ENCODE measurements around the gene PTPRA. TPM values are rescaled to one million over a fixed set of nuclear protein-coding genes. Genes with fewer than 3 reads are reported as not detected.

The PTPRA gene
- total RNA-seq, 1 donor from 2014 or later: 26.5 TPM

GRCh38 chr20:2914160-2914559 lies 40.9 kb downstream of the PTPRA start:
- ATAC-seq (peak; percentile 26), DNase-seq (no peak)
- intact Hi-C loops (cut with micrococcal nuclease): no loop called here

DNA sequence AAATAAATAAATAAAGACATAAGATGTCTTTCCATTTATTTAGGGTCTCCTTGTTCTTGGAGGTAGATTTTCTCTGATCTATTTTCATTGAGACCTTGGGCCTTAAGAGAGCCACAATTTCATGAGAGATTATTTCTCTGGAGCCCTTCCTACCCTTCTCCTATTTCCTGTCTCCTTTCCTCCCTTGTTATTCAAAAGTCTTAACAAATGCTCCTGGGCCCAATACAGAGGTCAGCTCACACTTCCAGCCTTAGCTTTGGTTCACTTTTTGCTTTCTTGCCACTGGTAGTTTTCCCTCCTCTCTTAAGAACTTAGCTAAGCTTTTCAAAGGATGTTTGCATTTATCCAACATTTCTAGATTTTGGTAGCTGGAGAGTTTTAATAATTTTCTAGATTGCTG lies 44.0 kb downstream of the PTPRA start:
- intact Hi-C loops (cut with micrococcal nuclease): no loop called here
- no peak for ATAC-seq

GRCh38 chr20:2918096-2919049 lies 45.1 kb downstream of the PTPRA start:
- DNase-seq (no peak), ATAC-seq (no peak)
- intact Hi-C loops (cut with micrococcal nuclease): no loop called here

More for the DNA sequence above, 44.0 kb downstream of the PTPRA start:
- DNase-seq: no peak

- ATAC-seq (no peak), DNase-seq (no peak)
- intact Hi-C loops (cut with micrococcal nuclease): no loop called here
These were observed 46.4 kb downstream of the PTPRA start for GRCh38 chr20:2919518-2920245.

- intact Hi-C loops (cut with micrococcal nuclease): no loop called here
- ATAC-seq (no peak), DNase-seq (no peak)
These were observed 47.2 kb downstream of the PTPRA start for GRCh38 chr20:2920473-2920872.

DNA sequence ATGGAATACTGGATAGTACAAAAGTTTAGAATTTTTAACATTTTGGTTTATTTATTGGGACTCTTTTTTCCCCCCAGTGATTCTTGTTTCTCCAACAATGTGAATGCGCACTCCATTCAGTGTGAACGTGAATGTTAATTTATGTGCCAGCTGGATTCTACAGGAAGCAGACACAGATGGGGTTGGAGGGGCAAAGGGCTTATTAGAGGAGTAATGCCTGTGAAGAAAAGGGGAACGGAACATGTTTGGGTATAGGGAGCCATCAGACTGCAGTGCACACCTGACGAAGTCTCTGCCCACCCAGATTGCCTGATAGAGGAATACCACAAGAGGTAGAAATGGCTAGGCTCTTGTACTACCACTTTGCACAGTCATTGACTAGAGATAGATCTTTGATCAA lies 48.2 kb downstream of the PTPRA start:
- no peak for DNase-seq
- no peak for ATAC-seq
- intact Hi-C loops (cut with micrococcal nuclease): no loop called here

DNA sequence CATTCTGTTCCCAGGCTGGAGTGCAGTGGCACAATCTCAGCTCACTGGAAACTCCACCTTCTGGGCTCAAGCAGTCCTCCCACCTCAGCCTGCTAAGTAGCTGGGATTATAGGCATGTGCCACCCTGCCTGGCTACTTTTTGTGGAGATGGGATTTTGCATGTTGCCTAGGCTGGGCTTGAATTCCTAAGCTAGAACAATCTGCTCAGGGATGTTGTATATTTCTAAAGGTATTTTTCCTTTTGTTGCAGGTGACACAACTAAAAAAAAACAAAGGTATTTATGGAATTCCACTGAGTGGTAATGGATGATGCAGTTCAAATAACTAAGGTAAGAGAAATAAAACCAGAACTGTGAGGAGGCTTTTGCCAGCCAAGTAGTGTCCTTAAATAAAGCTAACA lies 49.7 kb downstream of the PTPRA start:
- intact Hi-C loops (cut with micrococcal nuclease): no loop called here
- ATAC-seq: no peak
- DNase-seq: no peak

GRCh38 chr20:2930538-2930937 lies 57.3 kb downstream of the PTPRA start:
- no peak for DNase-seq
- no peak for ATAC-seq
- intact Hi-C loops (cut with micrococcal nuclease): no loop called here

GRCh38 chr20:2932498-2932897 lies 59.2 kb downstream of the PTPRA start:
- DNase-seq: no peak
- peak; percentile 28 for ATAC-seq
- intact Hi-C loops (cut with micrococcal nuclease): no loop called here

GRCh38 chr20:2937902-2938301 lies 64.6 kb downstream of the PTPRA start:
- ATAC-seq (no peak), DNase-seq (no peak)
- intact Hi-C loops (cut with micrococcal nuclease): no loop called here

- ATAC-seq: no peak
- intact Hi-C loops (cut with micrococcal nuclease): no loop called here
- no peak for DNase-seq
These were observed 69.2 kb downstream of the PTPRA start for GRCh38 chr20:2942439-2942838.

DNA sequence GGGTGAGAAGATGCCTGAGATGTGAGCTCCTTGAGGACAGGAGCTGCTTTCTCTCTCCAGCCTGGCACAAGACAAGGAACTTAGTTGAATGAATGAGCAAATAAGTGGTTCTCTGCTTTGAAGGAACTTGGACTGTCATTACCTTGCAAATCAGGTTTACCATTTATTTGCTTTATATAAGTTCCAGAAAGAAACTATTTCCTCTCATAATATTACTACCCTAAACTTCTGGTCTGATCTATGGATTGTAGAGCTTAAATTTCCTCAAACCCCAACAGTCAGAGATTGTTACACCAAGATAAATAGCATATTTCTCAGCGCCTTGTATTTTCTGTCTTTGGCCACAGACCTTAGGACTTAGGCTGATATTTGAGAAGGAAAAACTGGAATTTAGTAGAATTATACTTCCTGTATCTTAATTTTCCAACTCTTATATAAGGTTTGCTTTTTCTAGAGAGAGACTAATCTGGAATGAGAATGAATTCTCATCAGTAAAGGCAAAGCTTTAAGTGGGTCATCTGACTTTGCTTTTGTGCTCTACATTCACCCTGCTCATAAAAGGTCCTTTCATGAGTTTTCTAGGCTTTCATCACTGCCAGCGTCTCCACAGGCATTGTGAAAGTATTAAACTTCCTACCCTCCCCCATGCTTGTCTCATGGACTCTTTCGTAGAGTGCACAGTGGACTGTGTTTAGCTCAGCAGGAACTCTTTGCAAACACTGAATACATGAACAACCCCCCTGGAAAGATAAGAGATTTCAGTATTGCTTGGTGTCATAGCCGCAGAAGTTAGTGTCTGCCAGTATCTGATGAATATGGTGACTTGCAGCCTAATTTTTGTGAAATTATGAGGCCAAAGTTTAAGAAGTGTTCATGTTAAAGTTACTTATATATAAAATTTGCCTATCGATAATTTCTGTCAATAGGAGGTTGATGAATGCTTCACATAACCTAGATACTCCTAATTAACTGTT lies 74.0 kb downstream of the PTPRA start:
- DNase-seq (no peak), ATAC-seq (peak; percentile 60)
- intact Hi-C loops (cut with micrococcal nuclease): no loop called here

- DNase-seq: no peak
- intact Hi-C loops (cut with micrococcal nuclease): no loop called here
- ATAC-seq: no peak
These were observed 75.7 kb downstream of the PTPRA start for GRCh38 chr20:2948968-2949367.

- intact Hi-C loops (cut with micrococcal nuclease): no loop called here
- ATAC-seq: no peak
- DNase-seq: no peak
These were observed 79.5 kb downstream of the PTPRA start for GRCh38 chr20:2952766-2953165.

DNA sequence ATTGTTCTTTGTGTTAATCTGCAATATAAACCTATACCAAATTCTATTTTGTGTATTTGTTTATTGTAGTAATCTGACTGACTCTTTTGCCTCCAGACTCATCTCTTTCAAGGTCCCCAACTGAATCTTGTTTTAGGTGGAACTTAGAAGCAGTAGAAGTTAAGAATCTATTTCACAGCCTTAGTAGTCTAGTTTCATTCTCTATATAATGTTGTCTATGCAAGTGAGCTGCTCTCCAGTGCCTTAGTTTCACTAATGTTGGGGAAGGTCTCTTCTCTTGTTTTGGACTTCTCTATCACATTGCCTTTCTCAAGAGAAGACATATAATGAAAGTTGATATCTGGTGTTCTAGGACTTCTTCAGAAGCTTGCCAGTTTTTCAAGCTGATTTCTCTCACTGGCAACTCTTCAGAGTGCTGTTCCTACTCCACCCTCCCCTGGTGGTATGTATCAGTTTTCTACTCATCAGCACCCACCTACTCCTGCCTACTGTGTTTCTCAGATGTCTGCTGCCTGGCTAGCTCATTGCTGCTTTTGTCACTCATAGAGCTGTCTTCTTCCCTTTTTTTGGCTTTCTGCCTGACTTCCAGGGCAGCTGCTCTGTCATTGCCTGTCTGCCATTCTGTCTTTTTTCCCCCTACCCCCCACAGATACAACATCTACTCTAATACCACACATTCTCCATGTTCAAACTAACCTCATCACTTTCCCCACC lies 82.1 kb downstream of the PTPRA start:
- DNase-seq: no peak
- ATAC-seq: no peak
- intact Hi-C loops (cut with micrococcal nuclease): no loop called here

GRCh38 chr20:2956480-2956879 lies 83.2 kb downstream of the PTPRA start:
- DNase-seq (no peak), ATAC-seq (no peak)
- intact Hi-C loops (cut with micrococcal nuclease): no loop called here

- no peak for DNase-seq
- no peak for ATAC-seq
- intact Hi-C loops (cut with micrococcal nuclease): no loop called here
These were observed 94.6 kb downstream of the PTPRA start for GRCh38 chr20:2967841-2968240.

GRCh38 chr20:2972126-2972525 lies 98.8 kb downstream of the PTPRA start:
- intact Hi-C loops (cut with micrococcal nuclease): no loop called here

DNA sequence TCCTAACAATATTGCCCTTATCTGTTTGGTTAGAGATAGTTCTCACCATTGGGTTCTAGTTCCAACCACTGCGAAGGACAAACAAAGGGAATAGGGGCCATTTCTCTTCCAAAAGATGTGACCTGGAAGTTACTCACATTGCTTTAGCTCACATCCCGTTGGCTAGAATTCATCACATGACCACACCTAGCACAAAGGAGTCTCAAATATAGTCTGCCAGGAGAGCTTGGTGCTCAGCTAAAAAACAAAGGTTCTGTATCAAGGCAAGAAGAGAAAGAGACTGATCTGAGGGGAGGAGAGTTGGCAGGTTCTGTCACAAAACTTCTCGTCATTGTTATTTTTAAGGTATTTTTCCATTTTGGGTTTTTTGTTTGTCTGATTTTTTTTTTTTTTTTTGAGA lies 100.3 kb downstream of the PTPRA start:
- DNase-seq (no peak), ATAC-seq (no peak)
- intact Hi-C loops (cut with micrococcal nuclease): no loop called here

More at GRCh38 chr20:2972126-2972525, 98.8 kb downstream of the PTPRA start:
- DNase-seq (no peak), ATAC-seq (no peak)

Measured in left ventricle myocardium superior (tissue), 1 donor.